Measurements from ENCODE around the gene DHH. TPM values are rescaled to one million over a fixed set of nuclear protein-coding genes. Genes with fewer than 3 reads are reported as not detected.

Gene DHH
- total and polyA plus RNA-seq, 9 of the 15 experiments (the other 6 are each of a cell fraction or from before 2014, with no cell fraction given): 0.07 to 2.6 (median 0.54) TPM

GRCh38 chr12:49131051-49131893 lies 36.7 kb upstream of the DHH start, which contains the start of gene TUBA1B (continued):
- peak; percentile 71 for TF ChIP-seq MGA (IDR thresholded peaks at IDR 0.05)
- peak in 1 of 2 experiments; percentile 88; a peak in 2 of 4 replicates for TF ChIP-seq ZMIZ1 (IDR thresholded peaks at IDR 0.05; ENCODE audit: low read depth in 2 of 2, low read length in 2 of 2)
- TF ChIP-seq FOXA3 (CRISPR knock-in tag; conservative IDR thresholded peaks at IDR 0.05 in 1 of 2, IDR thresholded peaks at IDR 0.05 in 1 of 2): peak; percentile 22 to 81; a peak in 1 of 4 replicates
- TF ChIP-seq HNRNPL (IDR thresholded peaks at IDR 0.05; ENCODE audit: low read depth, low read length): peak; percentile 49; the same call in 1 of the 2 replicates
- no peak for TF ChIP-seq FUS (optimal IDR thresholded peaks at IDR 0.05; ENCODE audit: low read depth, low read length)
- TF ChIP-seq JUND (IDR thresholded peaks at IDR 0.05; ENCODE audit: borderline replicate concordance, low read depth, low read length): peak; percentile 16; the same call in 1 of the 2 replicates
- TF ChIP-seq JUND (tag; IDR thresholded peaks at IDR 0.05; ENCODE audit: borderline replicate concordance, low read depth, low read length): no peak; the same call in 2 of the 3 replicates
